Stimulated activated CD8-positive, alpha-beta memory T cell treated with anti-CD3 and anti-CD28 coated beads, Interleukin-4, amount 100 ng/mL, for 24 hours (primary cell): ENCODE measurements around the gene SGPP2.
"Not testable (repeated sequence)": the region's sequence is repeated elsewhere in the genome, so short reads cannot be mapped to it uniquely, and the experiment has no call there.

Experiments
- DNase-seq: peaks from one replicate; pipeline ENCODE4 v3.0.0-alpha.2; 2020; ENCODE audit warnings: low read depth

The SGPP2 gene, protein sequence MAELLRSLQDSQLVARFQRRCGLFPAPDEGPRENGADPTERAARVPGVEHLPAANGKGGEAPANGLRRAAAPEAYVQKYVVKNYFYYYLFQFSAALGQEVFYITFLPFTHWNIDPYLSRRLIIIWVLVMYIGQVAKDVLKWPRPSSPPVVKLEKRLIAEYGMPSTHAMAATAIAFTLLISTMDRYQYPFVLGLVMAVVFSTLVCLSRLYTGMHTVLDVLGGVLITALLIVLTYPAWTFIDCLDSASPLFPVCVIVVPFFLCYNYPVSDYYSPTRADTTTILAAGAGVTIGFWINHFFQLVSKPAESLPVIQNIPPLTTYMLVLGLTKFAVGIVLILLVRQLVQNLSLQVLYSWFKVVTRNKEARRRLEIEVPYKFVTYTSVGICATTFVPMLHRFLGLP

DNA sequence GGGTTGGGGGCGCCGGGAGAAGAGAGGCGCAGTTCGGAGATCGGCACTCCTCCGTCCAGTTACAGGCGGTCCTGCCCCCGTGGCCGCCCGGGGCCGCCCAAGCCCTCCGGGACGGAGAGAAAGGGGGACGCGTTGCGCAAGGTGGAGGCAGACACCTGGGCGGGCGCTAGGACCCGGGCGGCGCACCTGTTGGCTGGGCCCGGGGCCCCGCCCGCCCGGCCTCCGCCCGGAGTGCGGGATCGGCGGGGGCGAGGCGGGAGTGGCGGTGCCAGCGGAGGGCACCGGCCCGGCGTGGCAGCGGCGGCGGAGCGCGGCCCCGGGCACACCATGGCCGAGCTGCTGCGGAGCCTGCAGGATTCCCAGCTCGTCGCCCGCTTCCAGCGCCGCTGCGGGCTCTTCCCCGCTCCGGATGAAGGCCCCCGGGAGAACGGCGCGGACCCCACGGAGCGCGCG is at the start of gene SGPP2:
SGPP2 (plus strand) TSS at position 268 of the 453 bp plus-strand sequence; CDS start at position 328, 60 bp downstream.
- DNase-seq = no peak

DNA sequence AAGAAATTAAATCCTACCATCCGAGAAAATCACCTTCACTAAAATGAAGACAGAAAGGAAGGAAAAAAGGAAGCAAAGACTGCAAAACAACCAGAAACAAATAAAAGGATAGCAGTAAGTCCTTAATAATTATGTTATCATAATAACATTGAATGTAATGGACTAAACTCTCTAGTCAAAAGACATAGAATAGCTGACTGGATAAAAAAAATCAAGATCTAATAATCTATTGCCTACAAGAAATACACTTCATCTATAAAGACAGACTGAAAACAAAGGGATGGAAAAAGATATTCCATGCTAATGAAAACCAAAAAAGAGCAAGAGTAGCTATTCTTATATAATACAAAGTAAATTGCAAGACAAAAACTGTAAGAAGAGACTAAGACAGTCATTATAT is 48.5 kb upstream of the SGPP2 start:
- DNase-seq = no peak

DNA sequence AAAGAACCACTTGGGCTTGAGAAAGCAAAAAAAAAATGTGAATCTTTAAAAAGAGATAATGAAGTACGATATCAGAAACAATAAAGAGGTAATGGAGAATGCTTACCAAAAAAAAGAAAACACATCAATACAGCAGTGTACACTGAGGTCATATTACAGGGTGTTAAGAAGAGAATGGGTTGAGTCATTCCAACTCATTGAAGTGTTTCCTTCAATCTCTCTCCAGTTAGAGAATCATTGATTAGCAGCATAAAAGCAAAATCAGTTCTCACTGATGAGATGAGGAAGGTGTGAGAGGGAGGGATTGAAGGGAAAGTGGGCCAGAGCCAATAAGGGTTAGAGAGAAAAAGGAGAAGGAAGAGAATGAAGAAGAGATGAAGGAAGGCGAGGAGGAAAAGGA is 43.9 kb upstream of the SGPP2 start:
- DNase-seq = no peak

DNA sequence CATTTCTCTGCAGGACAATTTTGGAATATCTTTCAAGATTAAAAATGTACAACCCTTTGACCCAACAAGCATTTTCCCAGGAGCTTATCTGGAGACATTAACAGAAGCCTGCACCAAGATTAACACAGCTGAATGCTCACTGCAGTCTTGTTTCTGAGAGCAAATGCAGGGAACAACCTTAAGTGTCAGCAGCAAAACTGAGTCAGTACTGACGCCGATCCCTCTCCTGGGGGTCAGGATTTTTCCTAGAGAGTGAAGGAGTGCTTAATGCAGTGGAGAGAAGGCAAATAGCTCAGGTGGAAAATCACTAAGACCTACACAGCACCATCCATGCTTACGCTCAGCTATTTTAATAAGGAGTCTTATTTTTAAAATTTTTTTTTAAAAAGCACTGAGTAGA is 42.8 kb upstream of the SGPP2 start:
- DNase-seq = no peak

DNA sequence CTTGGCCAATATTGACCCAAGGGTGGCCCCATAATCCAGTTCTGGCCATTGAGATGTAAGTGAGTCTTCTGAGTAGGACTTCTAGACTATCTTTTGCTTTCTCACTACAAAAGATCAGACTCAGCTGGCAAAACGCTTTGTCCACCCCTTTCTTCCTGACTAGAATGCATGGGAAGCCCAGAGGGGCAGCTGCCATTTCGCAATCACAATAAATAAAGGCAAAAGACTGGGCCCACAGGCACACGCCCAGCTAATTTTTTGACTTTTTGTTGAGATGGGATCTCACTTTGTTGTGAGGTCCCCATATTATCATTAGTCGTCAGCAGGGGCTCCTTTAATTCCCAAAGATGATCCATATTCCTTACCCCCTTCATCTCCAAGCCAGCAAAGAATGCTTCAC is 41.1 kb upstream of the SGPP2 start:
- no peak for DNase-seq

DNA sequence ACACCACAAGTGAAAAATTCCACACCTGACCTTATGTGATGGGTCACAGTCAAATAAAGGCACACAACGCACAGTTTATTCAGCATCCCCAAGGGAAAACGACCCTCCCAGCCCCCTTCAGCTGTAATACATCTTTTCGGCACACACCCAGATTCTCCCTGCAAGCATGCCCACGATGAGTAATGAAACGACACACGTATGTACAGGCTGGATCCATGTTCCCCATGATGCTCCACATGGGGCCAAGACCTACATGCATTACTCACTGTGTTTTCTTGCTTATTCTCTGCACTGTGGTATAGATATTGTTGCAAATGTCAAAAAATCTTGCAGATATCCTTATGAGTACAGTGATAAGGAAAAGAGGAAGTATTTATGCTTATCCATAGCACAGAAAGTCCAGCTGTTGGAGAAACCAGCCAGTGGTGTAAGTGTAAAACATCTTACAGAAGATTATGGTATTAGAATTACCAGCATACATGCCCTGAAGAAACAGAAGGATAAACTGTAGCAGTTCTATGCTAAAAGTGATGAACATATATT is 32.5 kb upstream of the SGPP2 start:
- DNase-seq = no peak

DNA sequence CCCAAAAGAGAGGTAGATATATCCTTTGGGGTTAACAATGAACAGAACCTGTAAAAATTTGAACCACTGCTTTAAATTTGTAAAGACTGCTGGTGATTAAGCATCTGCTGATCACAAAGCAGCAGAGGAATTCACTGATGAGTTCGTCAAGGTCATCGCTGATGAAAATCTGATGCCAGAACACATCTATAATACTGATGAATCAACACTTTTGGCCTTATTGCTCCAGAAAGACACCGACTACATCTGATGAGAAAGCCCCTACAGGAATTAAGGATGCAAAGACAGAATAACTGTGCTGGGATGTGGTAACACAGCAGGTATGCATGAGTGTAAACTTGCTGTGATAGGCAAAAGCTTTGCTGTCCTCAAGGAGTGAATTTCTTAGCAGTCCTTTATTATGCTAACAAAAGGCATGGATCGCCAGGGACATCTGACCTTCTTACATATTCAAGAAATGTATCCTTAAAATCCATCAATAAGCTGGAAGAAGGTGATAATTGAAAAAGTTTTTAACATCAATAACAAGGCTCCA is 30.5 kb upstream of the SGPP2 start:
- DNase-seq = no peak

DNA sequence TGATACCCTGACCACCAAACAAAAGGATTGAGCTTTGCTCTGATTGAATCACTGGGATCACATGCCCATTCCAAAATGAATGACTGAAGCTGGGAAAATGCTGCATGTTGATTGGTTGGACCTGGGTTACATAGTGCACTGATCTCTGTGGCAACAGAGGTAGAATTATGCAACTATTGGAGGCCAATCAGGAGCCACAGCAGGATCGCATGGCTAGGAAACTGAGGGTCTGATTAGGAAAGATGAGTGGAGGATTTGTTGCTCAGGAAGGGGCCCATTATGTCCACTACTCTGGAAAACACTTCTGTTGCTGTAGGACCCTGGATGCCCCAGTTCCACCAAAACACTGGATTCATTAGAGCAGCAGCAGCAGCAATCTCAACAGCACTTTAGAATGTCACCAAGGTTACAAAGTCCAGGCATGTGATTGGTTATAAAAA is 25.9 kb upstream of the SGPP2 start:
- DNase-seq = no peak

DNA sequence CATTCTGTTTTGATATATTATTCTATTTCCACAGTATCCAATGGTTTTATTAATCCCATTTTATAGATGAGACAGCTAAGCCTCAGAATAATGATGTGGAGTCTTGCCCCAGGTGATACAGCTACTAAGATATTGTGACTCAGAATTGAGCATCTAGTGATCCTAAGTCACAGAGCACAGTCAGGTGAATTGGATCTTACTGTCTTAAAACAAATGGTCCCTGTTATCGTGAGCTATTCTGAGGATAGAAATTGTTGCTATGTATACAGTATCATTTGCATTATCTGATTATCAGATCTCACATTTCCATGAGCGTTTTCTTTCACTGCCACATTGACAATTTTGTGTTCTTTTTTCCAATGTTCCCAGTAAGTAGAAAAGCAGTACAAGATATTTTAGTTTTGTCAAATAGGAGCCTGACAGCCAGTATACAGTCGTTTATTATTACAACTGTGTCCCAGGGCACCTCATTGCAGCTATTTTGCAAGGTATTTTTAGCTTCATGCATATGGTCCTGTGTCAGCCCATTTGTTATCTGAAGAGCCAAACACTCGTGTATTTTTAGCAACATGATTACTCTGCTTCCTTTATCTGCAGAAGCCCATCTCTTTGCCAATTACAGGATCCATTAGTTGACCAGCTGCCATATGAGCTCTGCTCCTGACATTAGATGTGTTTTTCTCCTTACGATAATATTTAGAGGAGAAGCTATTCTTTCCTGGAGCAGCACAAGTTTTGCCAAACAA is 25.1 kb upstream of the SGPP2 start:
- DNase-seq = no peak

DNA sequence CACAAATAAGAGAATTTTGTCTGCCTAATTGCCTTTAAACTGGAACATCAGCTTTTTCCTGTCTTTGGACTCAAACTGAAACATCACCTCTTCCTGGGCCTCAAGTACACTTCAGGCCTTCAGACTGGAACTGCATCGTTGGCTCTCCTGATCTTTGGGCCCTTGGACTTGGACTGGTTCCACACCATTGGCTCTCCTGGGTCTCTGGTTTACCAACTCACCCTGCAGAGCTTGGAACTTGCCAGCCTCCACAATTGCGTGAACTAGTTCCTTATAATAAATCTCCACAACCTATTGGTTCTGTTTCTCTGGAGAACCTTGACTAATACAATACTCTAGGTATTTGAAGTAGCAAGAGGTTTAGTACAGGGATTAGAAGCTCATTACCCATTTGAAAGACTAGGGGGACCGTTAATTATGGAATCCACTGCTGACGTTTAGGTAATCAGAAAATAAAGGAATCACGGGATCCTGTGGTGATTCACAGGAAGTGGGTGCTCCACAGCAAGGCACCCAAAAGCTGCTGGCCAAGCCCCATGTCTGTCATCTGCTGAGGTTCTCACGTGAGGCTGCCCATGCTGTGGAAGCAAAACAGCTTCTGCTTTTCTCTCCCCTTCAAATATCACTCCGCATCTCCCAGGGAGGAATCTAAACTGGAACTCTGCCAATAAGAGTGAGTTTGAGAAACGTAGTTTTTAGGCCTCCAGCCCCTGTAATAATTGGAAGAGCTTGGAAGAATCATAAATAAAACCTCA is 20.0 kb upstream of the SGPP2 start:
- DNase-seq = no peak

DNA sequence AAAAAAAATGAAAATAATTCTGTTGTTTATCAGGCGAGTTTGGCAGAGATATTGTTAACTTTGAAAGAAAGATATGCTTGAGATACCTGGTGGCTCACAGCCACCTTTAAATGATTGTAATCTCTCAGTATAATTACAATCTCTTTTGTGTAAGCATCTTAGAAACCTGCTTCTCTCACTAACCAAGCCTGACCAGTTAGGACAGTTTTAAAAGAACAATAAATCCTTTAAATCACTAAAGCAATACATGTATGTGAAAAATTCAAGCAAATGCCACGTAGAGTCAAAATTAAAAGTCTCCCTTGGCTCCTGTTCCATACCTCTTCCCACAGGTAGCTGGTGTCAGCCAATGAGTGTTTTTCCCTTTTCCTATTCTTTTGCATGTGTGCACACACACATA is 15.7 kb upstream of the SGPP2 start:
- no peak for DNase-seq

DNA sequence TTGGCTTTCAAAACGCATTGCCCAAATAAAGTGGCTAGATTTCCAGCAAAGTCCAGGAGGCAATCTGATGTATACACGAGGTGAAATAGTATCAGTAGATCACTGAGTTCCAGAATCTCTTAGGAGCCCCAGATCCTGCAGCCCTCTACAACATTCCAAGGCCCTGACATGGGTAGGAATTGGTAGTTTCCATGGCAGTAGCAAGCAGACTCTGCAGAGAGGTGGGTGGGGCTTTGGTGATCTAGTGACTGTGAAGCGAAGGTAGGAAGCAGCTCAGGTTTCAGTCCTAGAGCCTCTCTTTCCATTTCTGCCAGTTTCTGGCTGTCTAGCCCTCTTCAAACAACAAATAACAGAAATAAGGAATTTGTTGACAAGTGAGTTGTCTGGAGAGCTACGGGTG is 13.8 kb upstream of the SGPP2 start:
- DNase-seq = no peak

DNA sequence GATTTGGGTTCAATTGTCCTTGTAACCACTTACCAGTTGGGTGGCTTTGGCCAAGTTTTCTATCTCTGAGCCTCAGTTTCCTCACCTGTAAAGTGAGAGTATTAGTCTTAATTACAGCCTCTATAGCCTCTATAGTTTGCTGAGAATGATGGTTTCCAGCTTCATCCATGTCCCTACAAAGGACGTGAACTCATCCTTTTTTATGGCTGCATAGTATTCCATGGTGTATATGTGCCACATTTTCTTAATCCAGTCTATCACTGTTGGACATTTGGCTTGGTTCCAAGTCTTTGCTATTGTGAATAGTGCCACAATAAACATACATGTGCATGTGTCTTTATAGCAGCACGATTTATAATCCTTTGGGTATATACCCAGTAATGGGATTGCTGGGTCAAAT is 12.0 kb upstream of the SGPP2 start:
- not testable (repeated sequence) for DNase-seq

DNA sequence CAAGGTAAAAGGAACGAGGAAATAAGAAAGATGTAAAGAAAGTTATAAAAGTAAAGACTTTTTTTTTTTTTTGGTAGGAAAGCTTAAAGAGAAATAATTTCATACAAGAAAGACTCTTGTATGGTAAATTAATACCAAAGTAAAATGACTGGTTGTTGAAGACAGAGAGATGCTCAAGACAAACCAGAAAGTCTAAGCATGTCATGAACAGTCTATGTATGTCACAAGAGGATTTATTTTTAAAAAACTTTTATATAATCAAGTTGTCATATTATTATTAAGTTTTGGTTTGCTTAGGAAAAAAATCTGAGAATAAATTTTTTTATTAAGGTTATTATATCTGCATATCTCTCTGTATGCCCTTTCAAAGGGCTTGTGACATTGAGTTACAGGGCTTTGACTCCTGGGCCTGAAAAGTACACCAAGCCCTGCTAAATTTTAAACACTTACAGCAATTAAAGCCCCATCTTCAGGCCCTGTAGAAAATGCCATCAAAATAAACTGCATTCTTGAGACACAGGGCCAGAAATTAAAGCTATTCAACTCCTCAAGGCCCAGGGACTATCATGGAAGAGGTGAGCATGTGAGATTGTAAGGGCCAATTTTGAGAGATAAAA is 10.9 kb upstream of the SGPP2 start:
- DNase-seq = no peak

DNA sequence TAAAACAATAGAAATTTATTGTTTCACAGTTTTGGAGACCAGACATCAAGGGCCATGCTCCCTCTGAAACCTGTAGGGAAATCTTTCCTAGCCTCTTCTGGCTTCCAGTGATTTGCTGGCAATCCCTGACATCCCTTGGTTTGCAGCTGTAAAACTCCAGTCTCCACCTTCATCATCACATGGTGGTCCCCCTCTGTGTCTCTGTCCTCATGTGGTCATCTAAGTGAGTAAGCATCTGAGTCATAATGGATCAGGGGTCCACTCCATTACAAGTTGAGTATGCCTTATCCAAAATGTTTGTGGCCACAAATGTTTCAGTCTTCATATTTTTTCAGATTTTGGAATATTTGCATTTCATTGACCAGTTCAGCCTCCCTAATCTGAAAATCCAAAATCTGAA is 5.6 kb upstream of the SGPP2 start:
- no peak for DNase-seq

DNA sequence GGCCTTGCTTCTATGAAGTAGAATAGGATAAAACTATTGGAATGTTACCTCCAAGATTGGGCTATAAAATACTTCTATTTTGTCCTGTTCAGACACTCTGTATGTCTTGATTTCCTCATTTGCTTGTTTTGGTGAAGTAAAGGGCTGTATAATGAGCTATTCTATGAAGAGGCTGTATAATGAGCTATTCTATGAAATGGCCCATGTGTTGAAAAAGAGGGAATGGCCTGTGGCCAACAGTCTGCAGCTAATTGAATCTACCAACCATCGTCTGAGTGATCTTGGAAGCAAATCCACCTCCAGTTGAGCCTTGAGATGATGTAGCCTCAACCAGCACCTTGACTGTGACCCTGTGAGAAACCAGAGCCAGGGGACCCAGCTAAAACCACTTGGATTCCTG is 3.8 kb upstream of the SGPP2 start:
- DNase-seq = no peak

DNA sequence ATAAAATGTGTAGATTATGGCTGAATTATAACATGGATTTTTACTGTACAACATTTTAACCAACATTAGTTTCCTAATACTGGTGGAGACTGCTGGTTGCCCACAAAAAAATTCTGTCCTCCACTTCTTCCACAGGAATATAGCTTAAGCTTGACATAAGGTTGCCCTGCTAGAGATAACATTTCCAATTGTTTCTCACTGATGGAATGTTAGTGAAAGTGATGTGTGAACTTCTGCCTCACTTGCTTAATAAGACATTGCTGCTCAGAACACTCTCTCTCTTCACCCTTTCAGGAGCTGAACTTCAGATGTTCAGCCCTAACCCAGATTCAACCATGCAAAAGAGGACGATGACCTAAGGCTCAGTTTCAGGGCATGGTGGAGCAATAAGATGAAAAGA is 2.7 kb upstream of the SGPP2 start:
- no peak for DNase-seq

DNA sequence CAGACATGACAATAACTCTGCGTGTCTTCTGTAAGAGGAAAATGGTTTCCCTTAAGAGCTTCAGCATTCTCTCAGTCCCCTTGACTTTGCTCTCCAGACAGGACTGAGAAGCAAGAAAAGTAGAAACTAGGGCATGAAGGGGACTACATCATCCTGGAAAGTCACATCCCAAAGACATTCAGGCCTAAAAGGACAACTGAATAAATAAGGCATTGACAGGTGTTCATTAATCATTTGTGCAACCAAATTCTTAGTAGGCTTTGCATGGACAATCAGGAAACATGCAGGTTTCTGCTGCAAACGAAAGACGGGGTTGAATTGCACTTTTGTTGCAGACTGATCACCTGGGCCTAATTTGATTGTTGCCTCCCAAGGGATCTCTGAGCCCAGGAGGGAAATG is 1.2 kb upstream of the SGPP2 start:
- no peak for DNase-seq

DNA sequence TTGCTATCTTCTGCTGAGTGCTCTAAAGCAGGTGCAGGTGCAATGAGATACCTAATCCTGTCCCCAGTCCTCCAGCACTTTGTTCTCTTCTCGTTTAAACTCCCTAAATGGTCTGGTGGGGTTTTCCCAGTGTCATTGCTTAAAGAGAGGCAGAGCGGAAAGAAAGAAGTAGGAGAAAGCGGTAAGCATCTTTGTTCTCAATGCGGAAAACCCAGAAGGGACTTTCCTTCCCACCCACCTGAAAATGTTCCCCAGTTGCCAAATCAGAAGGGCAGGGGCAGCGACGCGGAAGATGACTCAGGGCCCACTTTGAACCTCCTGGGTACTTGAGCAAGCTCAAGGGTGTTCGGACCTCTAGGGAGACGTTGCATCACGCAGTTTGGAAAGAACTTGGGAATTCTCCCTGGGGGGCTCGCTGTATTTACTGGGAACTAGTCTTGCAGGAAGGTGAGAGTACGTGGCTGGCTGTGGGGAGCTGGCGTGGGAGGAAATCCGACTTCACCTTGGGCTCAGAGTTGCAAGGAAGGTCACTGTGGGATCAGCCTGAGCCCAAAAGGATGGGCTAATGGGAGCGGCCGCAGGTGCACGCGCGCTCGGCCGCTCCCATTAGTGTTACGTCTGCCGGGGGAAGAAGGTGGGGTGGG is 589 bp upstream of the SGPP2 start:
- DNase-seq = peak; percentile 15

DNA sequence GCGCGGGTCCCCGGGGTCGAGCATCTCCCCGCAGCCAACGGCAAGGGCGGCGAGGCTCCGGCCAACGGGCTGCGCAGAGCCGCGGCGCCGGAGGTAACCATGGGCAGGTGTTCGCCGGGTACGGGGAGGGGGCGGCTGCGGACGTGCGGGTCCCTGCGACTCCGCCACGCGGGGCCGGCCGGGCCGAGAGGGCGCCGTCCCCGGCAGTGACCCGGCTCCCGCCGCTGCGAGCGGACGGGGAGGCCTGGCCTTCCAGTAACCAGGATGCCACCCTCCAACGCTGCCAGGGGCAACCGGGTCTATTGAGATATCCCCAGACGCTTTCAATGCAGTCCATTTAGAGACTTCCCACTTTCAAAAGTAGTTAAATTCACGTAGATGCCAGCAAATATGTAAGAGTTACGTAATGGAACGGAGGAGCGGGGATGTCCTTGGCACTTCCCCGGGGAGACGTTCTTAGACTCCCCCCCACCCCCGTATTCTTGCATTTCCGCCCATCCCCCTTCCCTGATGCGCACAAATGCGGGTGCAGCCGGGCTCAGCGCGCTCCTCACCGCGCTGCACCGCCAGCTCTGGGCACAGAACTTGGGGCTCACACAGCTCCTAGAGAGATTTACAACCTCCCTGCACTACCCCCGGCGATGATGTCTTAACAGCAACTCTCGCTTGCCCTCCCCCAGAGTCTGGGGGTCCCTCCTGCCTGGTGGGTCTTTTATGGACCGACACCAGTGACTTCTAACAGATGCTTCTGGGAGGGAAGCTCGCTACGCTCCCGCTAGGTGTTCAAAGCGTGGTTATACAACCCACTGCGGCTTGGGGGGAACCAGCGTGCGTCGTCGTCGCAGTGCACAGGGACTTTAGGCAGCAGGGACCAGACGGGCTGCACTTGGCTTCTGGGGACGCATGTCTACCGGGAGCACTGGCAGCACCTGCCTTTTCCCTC is 657 bp downstream of the SGPP2 start:
- DNase-seq = no peak
